Measurements from ENCODE around the gene NRG2.

- TF ChIP-seq, protein P1, sequence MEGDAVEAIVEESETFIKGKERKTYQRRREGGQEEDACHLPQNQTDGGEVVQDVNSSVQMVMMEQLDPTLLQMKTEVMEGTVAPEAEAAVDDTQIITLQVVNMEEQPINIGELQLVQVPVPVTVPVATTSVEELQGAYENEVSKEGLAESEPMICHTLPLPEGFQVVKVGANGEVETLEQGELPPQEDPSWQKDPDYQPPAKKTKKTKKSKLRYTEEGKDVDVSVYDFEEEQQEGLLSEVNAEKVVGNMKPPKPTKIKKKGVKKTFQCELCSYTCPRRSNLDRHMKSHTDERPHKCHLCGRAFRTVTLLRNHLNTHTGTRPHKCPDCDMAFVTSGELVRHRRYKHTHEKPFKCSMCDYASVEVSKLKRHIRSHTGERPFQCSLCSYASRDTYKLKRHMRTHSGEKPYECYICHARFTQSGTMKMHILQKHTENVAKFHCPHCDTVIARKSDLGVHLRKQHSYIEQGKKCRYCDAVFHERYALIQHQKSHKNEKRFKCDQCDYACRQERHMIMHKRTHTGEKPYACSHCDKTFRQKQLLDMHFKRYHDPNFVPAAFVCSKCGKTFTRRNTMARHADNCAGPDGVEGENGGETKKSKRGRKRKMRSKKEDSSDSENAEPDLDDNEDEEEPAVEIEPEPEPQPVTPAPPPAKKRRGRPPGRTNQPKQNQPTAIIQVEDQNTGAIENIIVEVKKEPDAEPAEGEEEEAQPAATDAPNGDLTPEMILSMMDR (IDR thresholded peaks at IDR 0.05; ENCODE audit: control extremely low read depth in 1 of 3, insufficient read depth in 1 of 3, low read depth in 1 of 3, low read length in 3 of 3), result no peak
- TF ChIP-seq POLR2AphosphoS5 (IDR thresholded peaks at IDR 0.05; ENCODE audit: low read depth, low read length) (no peak), TAF1 (IDR thresholded peaks at IDR 0.05; ENCODE audit: low read depth, low read length) (no peak), EP300 (IDR thresholded peaks at IDR 0.05; ENCODE audit: borderline replicate concordance in 1 of 2, low read depth in 2 of 2, low read length in 2 of 2) (no peak), RFX5 (IDR thresholded peaks at IDR 0.05; ENCODE audit: borderline replicate concordance, low read depth, low read length) (no peak), CEBPB (IDR thresholded peaks at IDR 0.05; ENCODE audit: low read depth, low read length) (no peak), EZH2 (IDR thresholded peaks at IDR 0.05; ENCODE audit: low read depth, low read length, severe bottlenecking) (no peak), SRF (IDR thresholded peaks at IDR 0.05; ENCODE audit: low read depth, low read length) (no peak), CHD2 (IDR thresholded peaks at IDR 0.05; ENCODE audit: low read length) (no peak), POLR2A (IDR thresholded peaks at IDR 0.05; ENCODE audit: control extremely low read depth in 1 of 2, low read depth in 2 of 2, low read length in 2 of 2) (no peak), HDAC2 (IDR thresholded peaks at IDR 0.05; ENCODE audit: borderline replicate concordance in 1 of 2, low read depth in 2 of 2, low read length in 2 of 2) (no peak), SP1 (IDR thresholded peaks at IDR 0.05; ENCODE audit: low read depth, low read length) (no peak), GABPA (IDR thresholded peaks at IDR 0.05; ENCODE audit: borderline replicate concordance, insufficient read depth, low read length) (no peak)
These were observed 24.6 kb downstream of the NRG2 start for GRCh38 chr5:140018517-140018916.

All from H1 (cell line).